Mesothelial cell of epicardium (in vitro differentiated cells): ENCODE measurements around the gene ABCC4. TPM values are rescaled to one million over a fixed set of nuclear protein-coding genes. Genes with fewer than 3 reads are reported as not detected.

Experiments used
- DNase-seq, 2 experiments: peaks; one replicate each; pipeline ENCODE4 v3.0.0; 2021; ENCODE audit warnings: low spot score in 2 of 2; ENCODE audit not compliant: unreplicated experiment in 2 of 2
- H3K27ac Mint-ChIP-seq: 2 replicates; pipeline ENCODE4 v1.8.0; 2021; ENCODE audit warnings: mixed read lengths
- H3K27me3 Mint-ChIP-seq: 2 replicates; pipeline ENCODE4 v1.8.0; 2021; ENCODE audit warnings: low read depth, mixed read lengths
- H3K36me3 Mint-ChIP-seq: 2 replicates; pipeline ENCODE4 v1.8.0; 2021; ENCODE audit warnings: mixed read lengths
- H3K4me1 Mint-ChIP-seq: 2 replicates; pipeline ENCODE4 v1.8.0; 2021; ENCODE audit warnings: mixed read lengths
- H3K4me3 Mint-ChIP-seq: 2 replicates; pipeline ENCODE4 v1.8.0; 2021; ENCODE audit warnings: mild to moderate bottlenecking, moderate library complexity, mixed read lengths
- H3K9me3 Mint-ChIP-seq: 2 replicates; pipeline ENCODE4 v1.8.0; 2021; ENCODE audit warnings: mixed read lengths
- total RNA-seq: library from RNA; stranded (reverse); gene quantifications from 3 replicates; pipeline ENCODE4 v1.2.1, GENCODE V29; 2021
- TF ChIP-seq, protein P1 (sequence below): fragments of 200-600 bp; sonication (generic); IDR thresholded peaks from one replicate; pipeline ENCODE4 v1.5.0; 2021; ENCODE audit warnings: antibody characterized with exemption; ENCODE audit not compliant: unreplicated experiment

Gene ABCC4
- total RNA-seq, 1 donor from 2014 or later: 7.7 TPM

DNA sequence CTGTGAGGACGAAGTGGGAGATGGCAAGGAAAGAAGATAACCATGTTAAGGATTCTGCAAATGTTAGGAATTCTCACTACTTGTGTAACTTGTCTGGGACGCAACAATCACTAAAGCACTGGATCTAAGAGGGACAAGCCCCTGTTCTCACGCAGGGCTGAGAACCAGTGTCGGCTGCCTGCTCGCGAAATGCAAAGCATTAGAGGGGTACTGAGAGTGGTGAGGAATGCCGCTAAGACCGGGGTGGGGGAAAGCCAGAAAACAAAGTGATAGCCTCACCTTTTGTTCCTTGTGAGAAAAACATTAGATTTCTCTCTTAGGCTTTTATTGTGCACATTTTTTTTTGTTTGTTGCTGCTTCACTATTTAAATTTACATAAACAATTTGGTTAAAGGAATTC lies 241.9 kb downstream of the ABCC4 start:
- DNase-seq: no peak
- no peak overlapping the region for H3K27ac Mint-ChIP-seq
- no peaks in the 10 kb centered on the region for H3K27me3 Mint-ChIP-seq
- TF ChIP-seq, protein P1, sequence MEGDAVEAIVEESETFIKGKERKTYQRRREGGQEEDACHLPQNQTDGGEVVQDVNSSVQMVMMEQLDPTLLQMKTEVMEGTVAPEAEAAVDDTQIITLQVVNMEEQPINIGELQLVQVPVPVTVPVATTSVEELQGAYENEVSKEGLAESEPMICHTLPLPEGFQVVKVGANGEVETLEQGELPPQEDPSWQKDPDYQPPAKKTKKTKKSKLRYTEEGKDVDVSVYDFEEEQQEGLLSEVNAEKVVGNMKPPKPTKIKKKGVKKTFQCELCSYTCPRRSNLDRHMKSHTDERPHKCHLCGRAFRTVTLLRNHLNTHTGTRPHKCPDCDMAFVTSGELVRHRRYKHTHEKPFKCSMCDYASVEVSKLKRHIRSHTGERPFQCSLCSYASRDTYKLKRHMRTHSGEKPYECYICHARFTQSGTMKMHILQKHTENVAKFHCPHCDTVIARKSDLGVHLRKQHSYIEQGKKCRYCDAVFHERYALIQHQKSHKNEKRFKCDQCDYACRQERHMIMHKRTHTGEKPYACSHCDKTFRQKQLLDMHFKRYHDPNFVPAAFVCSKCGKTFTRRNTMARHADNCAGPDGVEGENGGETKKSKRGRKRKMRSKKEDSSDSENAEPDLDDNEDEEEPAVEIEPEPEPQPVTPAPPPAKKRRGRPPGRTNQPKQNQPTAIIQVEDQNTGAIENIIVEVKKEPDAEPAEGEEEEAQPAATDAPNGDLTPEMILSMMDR: no peak
- H3K4me1 Mint-ChIP-seq: no peaks in the 10 kb centered on the region
- no peaks in the 10 kb centered on the region for H3K9me3 Mint-ChIP-seq
- peaks cover 2% of the 10 kb centered on the region for H3K36me3 Mint-ChIP-seq
- no peak overlapping the region for H3K4me3 Mint-ChIP-seq

DNA sequence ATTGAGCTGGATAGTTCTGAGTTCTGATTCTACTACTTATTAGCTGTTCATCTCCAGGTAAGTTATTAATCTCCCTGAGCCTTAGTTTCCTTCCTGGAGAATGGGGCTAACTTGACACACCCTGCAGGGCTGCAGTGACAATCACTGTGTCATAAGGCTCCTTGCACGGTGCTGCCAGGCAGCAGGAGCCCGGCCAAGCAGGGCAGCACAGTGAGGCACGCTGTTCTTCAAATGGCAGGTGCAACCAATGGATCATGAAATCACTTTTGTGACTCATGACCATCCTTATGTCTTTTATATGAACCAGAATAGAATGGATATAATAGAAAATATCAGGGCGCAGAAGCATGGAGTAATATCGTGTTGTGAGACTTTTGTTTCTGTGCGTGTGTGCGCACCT lies 242.6 kb downstream of the ABCC4 start:
- Mint-ChIP-seq H3K9me3 (no peaks in the 10 kb centered on the region), H3K4me3 (no peak overlapping the region), H3K27ac (no peak overlapping the region), H3K27me3 (no peaks in the 10 kb centered on the region), H3K36me3 (peaks cover 2% of the 10 kb centered on the region), H3K4me1 (no peaks in the 10 kb centered on the region)
- no peak for DNase-seq
- TF ChIP-seq, protein P1: no peak

DNA sequence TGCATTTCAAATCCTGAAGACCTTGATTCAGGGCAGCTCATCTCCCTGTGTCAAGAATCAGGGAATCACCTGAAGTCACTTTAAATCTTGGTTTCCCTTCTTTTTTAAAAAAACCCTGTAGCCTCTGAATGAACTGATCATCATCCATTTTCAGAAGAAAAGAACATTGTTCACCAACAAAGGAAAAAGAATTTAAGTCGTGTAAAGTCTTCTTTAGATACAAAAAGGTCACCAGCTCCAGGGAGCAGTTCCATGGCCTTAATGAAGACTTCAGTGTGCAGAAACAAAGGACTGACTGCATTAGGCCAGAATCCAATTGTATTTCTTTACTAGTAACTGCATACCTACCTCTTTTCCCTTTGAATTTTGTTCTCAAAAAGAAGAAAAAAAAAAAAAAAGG lies 245.0 kb downstream of the ABCC4 start:
- Mint-ChIP-seq H3K27ac (no peak overlapping the region), H3K27me3 (no peaks in the 10 kb centered on the region), H3K36me3 (peaks cover 2% of the 10 kb centered on the region), H3K4me3 (no peak overlapping the region), H3K9me3 (no peaks in the 10 kb centered on the region), H3K4me1 (no peaks in the 10 kb centered on the region)
- TF ChIP-seq, protein P1: no peak
- no peak for DNase-seq

DNA sequence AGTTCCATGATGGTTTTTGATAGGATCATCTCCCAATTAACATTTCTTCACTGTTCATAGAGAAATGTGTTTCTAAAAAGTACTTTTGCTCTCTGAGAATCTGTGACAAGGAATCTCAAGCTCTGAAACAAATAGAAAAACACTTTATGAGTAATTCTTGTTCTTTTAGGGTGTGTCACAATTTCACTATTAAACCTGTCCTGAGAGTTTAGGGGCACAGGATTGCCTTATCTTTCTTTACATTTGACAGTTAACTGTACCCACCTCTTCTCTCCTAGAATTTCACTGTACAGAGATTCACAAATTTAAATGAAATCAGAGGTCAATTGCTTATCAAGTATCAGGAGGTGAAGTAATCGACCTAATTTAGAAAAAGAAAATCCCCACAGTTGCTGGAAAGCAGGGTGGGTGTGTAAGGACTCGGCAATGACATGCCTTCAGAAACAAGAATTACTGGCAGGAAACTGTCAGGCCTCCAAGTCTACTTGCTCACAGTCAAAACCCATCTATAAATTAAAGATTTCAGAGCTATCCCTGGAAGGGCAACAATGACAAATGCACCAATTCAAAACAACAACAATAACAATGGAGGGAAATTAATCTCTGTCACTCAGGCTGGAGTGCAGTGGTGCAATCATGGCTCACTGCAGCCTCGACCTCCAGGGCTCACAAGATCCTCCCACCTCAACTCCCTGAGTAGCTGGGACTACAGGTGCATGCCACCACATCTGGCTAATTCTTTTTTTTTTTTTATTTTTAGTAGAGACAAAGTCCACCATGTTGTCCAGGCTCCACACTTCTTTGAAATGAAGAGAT lies 250.2 kb downstream of the ABCC4 start:
- H3K36me3 Mint-ChIP-seq: no peaks in the 10 kb centered on the region
- DNase-seq: no peak
- H3K4me3 Mint-ChIP-seq: no peak overlapping the region
- TF ChIP-seq, protein P1: no peak
- H3K27ac Mint-ChIP-seq: no peak overlapping the region
- H3K27me3 Mint-ChIP-seq: no peaks in the 10 kb centered on the region
- H3K9me3 Mint-ChIP-seq: no peaks in the 10 kb centered on the region
- no peaks in the 10 kb centered on the region for H3K4me1 Mint-ChIP-seq

DNA sequence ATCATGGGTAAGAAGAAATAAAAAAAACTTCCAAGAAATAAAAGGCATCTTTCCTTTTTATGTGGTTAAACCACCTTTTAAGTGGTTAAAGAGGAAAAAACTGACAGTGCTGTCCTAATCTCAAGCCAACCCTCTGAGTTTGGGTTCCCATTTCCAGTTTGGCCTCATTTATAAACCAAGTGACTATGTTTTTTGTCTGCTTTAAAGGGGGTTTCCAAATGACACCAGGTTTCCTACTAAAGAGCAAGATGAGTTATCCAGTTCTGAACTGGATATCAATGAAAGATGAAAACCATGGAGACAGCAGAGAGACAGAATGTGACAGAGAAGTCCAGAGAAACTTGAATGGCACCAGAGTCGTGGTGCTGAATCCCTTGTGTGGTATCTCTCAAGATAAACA lies 251.5 kb downstream of the ABCC4 start:
- H3K36me3 Mint-ChIP-seq: no peaks in the 10 kb centered on the region
- DNase-seq: no peak
- H3K27ac Mint-ChIP-seq: no peak overlapping the region
- H3K4me3 Mint-ChIP-seq: no peak overlapping the region
- no peaks in the 10 kb centered on the region for H3K4me1 Mint-ChIP-seq
- H3K27me3 Mint-ChIP-seq: no peaks in the 10 kb centered on the region
- no peaks in the 10 kb centered on the region for H3K9me3 Mint-ChIP-seq
- TF ChIP-seq, protein P1: no peak
